ENCODE data around the gene CACNA1S.

The CACNA1S gene

GRCh38 chr1:201092738-201093137, 19.5 kb downstream of the CACNA1S start:
- DNase-seq = no peak

- no peak for DNase-seq
These were observed 21.0 kb downstream of the CACNA1S start for GRCh38 chr1:201091256-201091655.

GRCh38 chr1:201090541-201090940, 21.7 kb downstream of the CACNA1S start:
- no peak for DNase-seq

GRCh38 chr1:201089596-201089995, 22.6 kb downstream of the CACNA1S start:
- no peak for DNase-seq

GRCh38 chr1:201088901-201089525, 23.2 kb downstream of the CACNA1S start:
- DNase-seq = no peak

GRCh38 chr1:201088395-201088794, 23.8 kb downstream of the CACNA1S start:
- no peak for DNase-seq

GRCh38 chr1:201085902-201086735, 26.1 kb downstream of the CACNA1S start:
- DNase-seq = peak; percentile 94

GRCh38 chr1:201084295-201084694, 27.9 kb downstream of the CACNA1S start:
- DNase-seq = no peak

GRCh38 chr1:201083741-201084140, 28.5 kb downstream of the CACNA1S start:
- no peak for DNase-seq

GRCh38 chr1:201080135-201080534, 32.1 kb downstream of the CACNA1S start:
- DNase-seq = no peak

- DNase-seq = no peak
These were observed 34.5 kb downstream of the CACNA1S start for GRCh38 chr1:201077736-201078135.

GRCh38 chr1:201077116-201077515, 35.1 kb downstream of the CACNA1S start:
- DNase-seq = no peak

GRCh38 chr1:201076092-201076491, 36.1 kb downstream of the CACNA1S start:
- DNase-seq = no peak

GRCh38 chr1:201074018-201074417, 38.2 kb downstream of the CACNA1S start:
- no peak for DNase-seq

GRCh38 chr1:201072922-201073321, 39.3 kb downstream of the CACNA1S start:
- DNase-seq = no peak

GRCh38 chr1:201072149-201072548, 40.1 kb downstream of the CACNA1S start:
- no peak for DNase-seq

GRCh38 chr1:201069636-201070035, 42.6 kb downstream of the CACNA1S start:
- DNase-seq = no peak

GRCh38 chr1:201068976-201069375, 43.2 kb downstream of the CACNA1S start:
- DNase-seq = no peak

- DNase-seq = no peak
These were observed 45.2 kb downstream of the CACNA1S start for GRCh38 chr1:201066986-201067385.

GRCh38 chr1:201065686-201066085, 46.5 kb downstream of the CACNA1S start:
- no peak for DNase-seq

GRCh38 chr1:201064806-201065205, 47.4 kb downstream of the CACNA1S start:
- DNase-seq = no peak

- no peak for DNase-seq
These were observed 49.1 kb downstream of the CACNA1S start for GRCh38 chr1:201063145-201063544.

GRCh38 chr1:201062511-201063091, 49.6 kb downstream of the CACNA1S start:
- DNase-seq = no peak

- no peak for DNase-seq
These were observed 50.3 kb downstream of the CACNA1S start for GRCh38 chr1:201061886-201062285.
